WTC11 (cell line): ENCODE data around the gene DCLK1.

Experiments used
- CTCF ChIP-seq: fragments of 200-600 bp; IDR thresholded peaks from 2 replicates; pipeline ENCODE4 v1.8.0; 2022; ENCODE audit warnings: antibody characterized with exemption
- E2F5 ChIP-seq: sonication (generic); formaldehyde crosslinking; IDR thresholded peaks from 2 replicates; pipeline ENCODE4 v1.8.1; 2022; ENCODE audit warnings: mild to moderate bottlenecking, moderate library complexity, missing genetic modification reagents
- NR1H2 ChIP-seq: sonication (generic); formaldehyde crosslinking; IDR thresholded peaks from 2 replicates; pipeline ENCODE4 v1.9.0; 2021; ENCODE audit warnings: mild to moderate bottlenecking, moderate library complexity, missing genetic modification reagents
- SMAD3 ChIP-seq: sonication (generic); formaldehyde crosslinking; IDR thresholded peaks from 2 replicates; pipeline ENCODE4 v1.8.0; 2022; ENCODE audit warnings: missing genetic modification reagents, mild to moderate bottlenecking, borderline replicate concordance
- SP1 ChIP-seq: sonication (generic); formaldehyde crosslinking; conservative IDR thresholded peaks from 2 replicates; pipeline ENCODE4 v1.8.1; 2022; ENCODE audit warnings: missing genetic modification reagents
- USF1 ChIP-seq: sonication (generic); formaldehyde crosslinking; IDR thresholded peaks from 2 replicates; pipeline ENCODE4 v1.8.0; 2022; ENCODE audit warnings: mild to moderate bottlenecking, missing genetic modification reagents
- ZMAT4 ChIP-seq: fragments of 250-450 bp; sonication (Bioruptor Pico); IDR thresholded peaks from 2 replicates; pipeline ENCODE4 v1.9.0; 2021; ENCODE audit warnings: mild to moderate bottlenecking
- ZNF121 ChIP-seq: sonication (generic); formaldehyde crosslinking; IDR thresholded peaks from 2 replicates; pipeline ENCODE4 v1.8.0; 2023; ENCODE audit warnings: missing genetic modification reagents

- TF ChIP-seq E2F5 (CRISPR knock-in tag) (no peak), CTCF (no peak), USF1 (no peak), SP1 (CRISPR knock-in tag) (no peak), SMAD3 (CRISPR knock-in tag) (no peak), ZNF121 (CRISPR knock-in tag) (no peak), ZMAT4 (CRISPR knock-in tag) (no peak), NR1H2 (no peak)
Observed at GRCh38 chr13:35787937-35788336, 343.2 kb downstream of the DCLK1 start.
